Esophagus squamous epithelium (tissue), 5 donors: Measurements from ENCODE around the gene TFEB. TPM values are rescaled to one million over a fixed set of nuclear protein-coding genes. Genes with fewer than 3 reads are reported as not detected.
A peak's percentile ranks its signal among the peaks of the same experiment; 100 is the strongest.

ENCODE experiments used
- DNase-seq: peaks from one replicate; lab custom pipeline; 2025; lab: John Stamatoyannopoulos, UW
- H3K27ac ChIP-seq, 4 donors: fragments of 200-600 bp; sonication (generic); one replicate each; pipeline ENCODE4 v1.5.1; 2016 to 2019; ENCODE audit warnings: mild to moderate bottlenecking in 1 of 4
- H3K27me3 ChIP-seq, 4 donors: fragments of 200-600 bp; sonication (generic); 1 replicate in 3 of 4; 2 replicates in 1 of 4; pipeline versions ENCODE4 v1.5.1 to v1.6.0; 2017 to 2021; ENCODE audit warnings: antibody characterized with exemption in 1 of 4
- H3K36me3 ChIP-seq, 3 donors: fragments of 200-600 bp; sonication (generic); one replicate each; pipeline ENCODE4 v1.5.1; 2016 to 2019
- H3K4me1 ChIP-seq, 3 donors: fragments of 200-600 bp; sonication (generic); one replicate each; pipeline ENCODE4 v1.5.1; 2017 to 2019
- H3K4me3 ChIP-seq, 4 donors: fragments of 200-600 bp; sonication (generic); 1 replicate in 3 of 4; 2 replicates in 1 of 4; pipeline ENCODE4 v1.5.1; 2016 to 2019; ENCODE audit warnings: mild to moderate bottlenecking in 2 of 4, moderate library complexity in 1 of 4
- H3K9me3 ChIP-seq, 3 donors: fragments of 200-600 bp; sonication (generic); one replicate each; pipeline ENCODE4 v1.5.1; 2016 to 2019
- CTCF ChIP-seq, 6 experiments: fragments of 450-650 bp in 4 of 6; fragments of 200-600 bp in 2 of 6; sonication (generic) in 2 of 6; IDR thresholded peaks; one replicate each; pipeline ENCODE4 v1.5.1; 2016 to 2019; ENCODE audit warnings: antibody characterized with exemption in 6 of 6, mild to moderate bottlenecking in 4 of 6, moderate library complexity in 4 of 6
- POLR2A ChIP-seq, 4 donors: fragments of 450-650 bp; IDR thresholded peaks; one replicate each; pipeline ENCODE4 v1.6.1; 2017; ENCODE audit warnings: antibody characterized with exemption in 4 of 4, mild to moderate bottlenecking in 4 of 4, moderate library complexity in 3 of 4
- WGBS, 2 donors: methylation state at CpG; one replicate each; pipeline ENCODE4 v1.1.5; 2018; 5-methylcytosine and 5-hydroxymethylcytosine counted together
- intact Hi-C: fragments of 100-400 bp; cut with DNase I; formaldehyde crosslinking; loops from one replicate; pipeline ENCODE4 v1.15.0; 2022
- total RNA-seq, 4 donors: library from RNA; depleted of rRNA; stranded (reverse); fragments of >200 nt; gene quantifications; one replicate each; pipeline ENCODE4 v1.1.0, GENCODE V29; 2016
- donor health status: DM: yes; HTN: yes; CAD: no.

The TFEB gene
- total RNA-seq, 4 donors from 2014 or later, result 7.0 to 17.5 (median 13.4) TPM

- 72 to 79% methylated on average over 5 to 7 of the region's 8 CpGs for WGBS, 2 donors
- peaks cover 16 to 77% (median 22%) of the 10 kb centered on the region in 3 donors for H3K4me1 ChIP-seq
- no peaks in the 10 kb centered on the region for H3K9me3 ChIP-seq
- intact Hi-C loops, result no loop called here
- H3K36me3 ChIP-seq, result peaks cover 0 to 9% (median 0%) of the 10 kb centered on the region in 3 donors
- no peak overlapping the region for H3K4me3 ChIP-seq
- H3K27ac ChIP-seq, result no peak overlapping the region
- no peak for TF ChIP-seq POLR2A (IDR thresholded peaks at IDR 0.05)
- no peak for TF ChIP-seq CTCF (IDR thresholded peaks at IDR 0.05)
- no peak for DNase-seq
- peaks cover 0 to 34% (median 0%) of the 10 kb centered on the region in 4 donors for H3K27me3 ChIP-seq
Observed at GRCh38 chr6:41639809-41640371, 95.5 kb downstream of the TFEB start.

GRCh38 chr6:41638935-41639808 lies 96.2 kb downstream of the TFEB start:
- peak overlapping the region in 2 of 4 donors; percentile 56 to 88 for H3K27ac ChIP-seq
- peaks cover 16 to 76% (median 19%) of the 10 kb centered on the region in 3 donors for H3K4me1 ChIP-seq
- peaks cover 0 to 34% (median 0%) of the 10 kb centered on the region in 4 donors for H3K27me3 ChIP-seq
- WGBS, 2 donors, result 46 to 66% methylated on average over 20 to 27 of the region's 40 CpGs
- no peak for TF ChIP-seq CTCF (IDR thresholded peaks at IDR 0.05)
- no peak for TF ChIP-seq POLR2A (IDR thresholded peaks at IDR 0.05)
- intact Hi-C loops, result no loop called here
- H3K9me3 ChIP-seq, result no peaks in the 10 kb centered on the region
- DNase-seq, result no peak
- H3K4me3 ChIP-seq, result peak overlapping the region; percentile 54 to 77 (median 65)
- peaks cover 0 to 9% (median 0%) of the 10 kb centered on the region in 3 donors for H3K36me3 ChIP-seq

DNA sequence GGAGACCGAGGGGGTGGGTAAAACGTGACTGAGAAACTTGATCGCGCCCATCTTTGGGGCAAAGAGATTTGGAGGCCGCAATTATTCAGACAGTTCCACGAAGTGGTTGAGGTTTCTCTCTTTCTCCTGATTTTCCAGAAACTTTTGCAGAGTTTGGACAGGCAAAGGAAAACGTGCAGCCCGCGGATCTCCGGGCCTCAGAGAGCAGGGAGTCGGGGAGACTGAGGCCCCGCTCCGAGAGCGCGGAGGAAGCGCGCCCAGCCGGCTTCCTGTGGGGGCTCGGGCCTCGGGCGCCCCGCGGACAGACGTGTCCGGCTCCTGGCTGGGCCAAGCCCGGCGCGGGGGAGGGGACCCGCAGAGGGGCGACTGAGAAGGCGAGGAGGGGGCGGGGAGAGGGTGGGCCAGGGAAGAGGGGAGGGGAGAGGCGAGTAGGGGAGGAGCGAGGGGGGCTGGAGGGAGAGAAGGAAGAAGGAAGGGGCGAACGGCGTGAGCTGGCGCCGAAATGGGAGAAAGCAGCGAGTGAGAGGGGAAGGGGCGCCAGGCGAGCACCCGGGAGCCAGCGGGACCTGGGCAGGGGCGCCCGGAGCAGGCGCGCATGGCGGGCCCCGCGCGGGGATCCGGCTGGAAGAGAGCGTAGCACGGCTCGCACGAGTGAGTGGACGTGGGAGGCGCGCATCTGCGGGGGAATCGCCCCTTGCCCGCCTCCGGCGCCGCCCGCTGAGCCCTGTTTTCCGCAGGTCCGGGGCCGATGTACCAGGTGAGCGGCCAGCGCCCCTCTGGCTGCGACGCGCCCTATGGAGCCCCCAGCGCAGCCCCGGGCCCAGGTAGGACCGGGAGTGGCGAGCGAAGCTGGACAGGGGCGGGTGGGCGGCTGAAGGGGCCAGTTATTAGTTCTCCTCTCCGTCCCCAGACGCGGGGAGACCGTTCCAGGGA lies 97.1 kb downstream of the TFEB start, which contains the start of gene MDFI:
TSS of gene MDFI (plus strand) at position 467 of the 933 bp plus-strand sequence. CDS start at position 749, 282 bp downstream.
- Histone ChIP-seq H3K36me3 (peaks cover 0 to 9% (median 0%) of the 10 kb centered on the region in 3 donors), H3K27me3 (peaks cover 0 to 34% (median 0%) of the 10 kb centered on the region in 4 donors), H3K4me1 (peaks cover 16 to 69% (median 18%) of the 10 kb centered on the region in 3 donors), H3K27ac (peak within 1 kb of the TSS; percentile 78 to 92 (median 84)), H3K9me3 (no peaks in the 10 kb centered on the region), H3K4me3 (peak within 1 kb of the TSS; percentile 54 to 77 (median 65))
- intact Hi-C loops, result no loop called here
- WGBS, 2 donors, result 3 to 8% methylated on average over 24 to 45 of the region's 86 CpGs
- no peak for TF ChIP-seq POLR2A (IDR thresholded peaks at IDR 0.05)
- no peak for TF ChIP-seq CTCF (IDR thresholded peaks at IDR 0.05)
- no peak for DNase-seq

- no peaks in the 10 kb centered on the region for H3K9me3 ChIP-seq
- 0 to 10% methylated on average over 1 to 2 of the region's 54 CpGs for WGBS, 2 donors
- peak overlapping the region; percentile 54 to 77 (median 65) for H3K4me3 ChIP-seq
- peaks cover 0 to 34% (median 0%) of the 10 kb centered on the region in 4 donors for H3K27me3 ChIP-seq
- H3K36me3 ChIP-seq, result peaks cover 0 to 9% (median 0%) of the 10 kb centered on the region in 3 donors
- intact Hi-C loops, result no loop called here
- DNase-seq, result no peak
- peak overlapping the region; percentile 78 to 92 (median 84) for H3K27ac ChIP-seq
- TF ChIP-seq CTCF (IDR thresholded peaks at IDR 0.05), result no peak
- TF ChIP-seq POLR2A (IDR thresholded peaks at IDR 0.05), result no peak
- H3K4me1 ChIP-seq, result peaks cover 16 to 61% (median 18%) of the 10 kb centered on the region in 3 donors
Observed at GRCh38 chr6:41637194-41638001, 98.0 kb downstream of the TFEB start.
